Dermis microvascular lymphatic vessel endothelial cell (primary cell): ENCODE results near the gene CRACR2A. TPM values are rescaled to one million over a fixed set of nuclear protein-coding genes. Genes with fewer than 3 reads are reported as not detected.

Source experiments
- DNase-seq, 2 donors: peaks; one replicate each; pipeline versions ENCODE4 v3.0.0 to v3.0.0-alpha.2; 2010; ENCODE audit warnings: low read depth in 2 of 2
- total RNA-seq: library from RNA; depleted of rRNA; stranded (reverse); fragments of >200 nt; gene quantifications from 2 replicates; pipeline ENCODE4 v1.2.1, GENCODE V29; 2014

Gene CRACR2A
- total RNA-seq, 1 donor from 2014 or later = 15.4 TPM

DNA sequence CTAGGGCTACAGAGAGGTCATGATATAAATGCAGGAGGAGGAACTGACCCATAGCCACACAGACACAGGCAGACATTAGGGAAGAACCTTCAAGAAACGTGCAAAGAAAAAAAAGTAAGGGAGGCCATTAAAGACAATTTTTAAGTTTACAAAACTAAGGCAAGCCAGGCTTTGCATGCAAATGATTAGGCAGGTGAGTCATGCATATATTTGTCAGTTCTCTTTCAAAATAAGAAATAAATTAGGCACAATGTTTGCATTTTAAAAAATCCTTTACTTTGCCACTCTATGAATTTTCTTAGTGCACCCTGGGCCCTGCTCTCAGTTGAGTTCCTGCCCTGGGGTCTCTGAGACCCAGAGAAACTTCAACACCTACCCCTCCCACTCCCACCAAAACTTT, 186.9 kb downstream of the CRACR2A start:
- DNase-seq = no peak

Other genes starting within 250 kb of the CRACR2A start
- 2.7 and 5.3 TPM in 2 replicates for gene PARP11, start 120.3 kb upstream of the CRACR2A start, total RNA-seq